ENCODE results near the gene PRKCI.
"Not testable (repeated sequence)": the region's sequence is repeated elsewhere in the genome, so short reads cannot be mapped to it uniquely, and the experiment has no call there.

Gene PRKCI

DNA sequence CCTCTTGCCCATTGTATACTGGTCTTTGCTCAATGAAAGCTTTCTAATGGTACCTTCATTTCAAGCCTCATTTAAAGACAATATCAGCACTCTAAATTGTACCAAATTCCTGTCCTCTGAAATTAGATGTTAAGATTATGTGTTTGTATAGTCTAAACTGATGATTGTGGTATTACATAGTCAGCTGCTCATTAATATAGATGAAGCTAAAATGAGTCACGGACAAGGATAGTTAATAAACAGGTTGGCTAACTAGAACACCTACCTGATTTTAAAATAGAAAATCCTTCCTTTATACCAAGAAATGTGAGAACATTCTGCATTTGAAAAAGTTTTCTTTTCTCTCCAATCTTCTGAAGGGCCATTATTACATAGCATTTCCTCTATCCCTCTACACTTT lies 2.9 kb downstream of the PRKCI start:
- no peak for DNase-seq

DNA sequence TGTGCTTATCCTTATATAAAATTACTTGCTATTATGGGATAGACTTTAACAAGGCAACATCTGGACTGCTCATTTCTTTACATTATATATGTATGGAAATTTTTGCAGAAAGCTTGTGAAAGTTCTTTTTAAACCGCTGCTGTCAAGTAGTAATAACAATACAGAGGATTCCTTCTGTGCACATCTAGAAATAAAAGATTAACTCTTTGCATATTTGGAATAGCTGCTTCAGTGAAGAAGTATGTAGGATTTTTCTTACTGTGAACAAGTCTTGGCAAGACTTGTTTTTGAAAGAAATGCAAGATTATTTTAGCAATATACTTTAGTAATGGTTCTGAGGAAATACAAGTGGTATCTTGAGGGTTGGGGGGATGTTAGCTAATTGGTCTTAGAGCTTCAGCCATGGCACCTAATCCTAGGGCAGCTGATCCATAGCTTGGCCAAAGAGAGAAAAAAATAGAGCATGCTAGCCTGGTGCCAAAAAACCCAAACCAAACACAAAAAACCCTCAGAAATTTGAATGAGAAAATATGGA lies 4.3 kb downstream of the PRKCI start:
- DNase-seq: no peak

- no peak for DNase-seq
Measured at GRCh38 chr3:170228093-170228766, 6.0 kb downstream of the PRKCI start.

GRCh38 chr3:170232266-170232665 lies 10.0 kb downstream of the PRKCI start:
- DNase-seq: no peak

GRCh38 chr3:170233530-170233929 lies 11.3 kb downstream of the PRKCI start:
- no peak for DNase-seq

GRCh38 chr3:170240142-170240541 lies 17.9 kb downstream of the PRKCI start:
- no peak for DNase-seq

- no peak for DNase-seq
Measured at GRCh38 chr3:170240671-170241070, 18.4 kb downstream of the PRKCI start.

- no peak for DNase-seq
Measured at GRCh38 chr3:170244576-170244975, 22.4 kb downstream of the PRKCI start.

DNA sequence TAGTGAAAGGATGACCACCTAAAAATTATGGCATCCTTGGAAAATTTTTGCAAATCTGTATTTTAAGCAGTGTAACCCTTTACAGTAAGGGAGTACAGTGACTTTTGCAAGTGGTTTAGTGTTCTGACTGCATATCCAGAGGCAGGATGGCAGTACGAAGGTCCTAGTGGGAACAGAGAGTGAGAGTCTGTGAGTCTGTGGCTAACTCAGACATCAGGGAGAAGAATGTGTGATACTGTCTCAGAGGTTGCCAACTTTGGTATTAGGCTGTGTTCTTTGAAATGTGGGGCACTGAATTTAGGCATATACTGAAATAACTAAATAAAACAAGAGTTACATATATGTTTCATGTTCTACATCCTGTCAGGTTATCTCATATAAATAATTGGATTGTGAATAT lies 25.7 kb downstream of the PRKCI start:
- DNase-seq: no peak

- no peak for DNase-seq
Measured at GRCh38 chr3:170256597-170256996, 34.4 kb downstream of the PRKCI start.

GRCh38 chr3:170257145-170257544 lies 34.9 kb downstream of the PRKCI start:
- no peak for DNase-seq

DNA sequence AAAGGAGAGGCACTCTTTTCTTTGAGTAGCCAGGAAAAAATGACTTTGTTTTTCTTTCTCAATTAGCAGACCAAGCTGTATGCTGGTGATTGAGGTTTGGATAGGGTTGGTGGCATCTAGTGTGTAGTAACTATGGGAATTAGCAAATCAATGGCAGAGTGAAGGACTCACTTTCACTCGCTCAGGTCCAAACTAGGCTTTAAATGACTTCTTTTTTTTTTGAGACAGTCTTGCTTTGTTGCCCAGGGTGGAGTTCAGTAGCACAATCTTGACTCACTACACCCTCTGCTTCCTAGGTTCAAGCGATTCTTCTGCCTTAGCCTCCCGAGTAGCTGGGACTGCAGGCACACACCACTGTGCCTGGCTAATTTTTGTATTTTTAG lies 35.9 kb downstream of the PRKCI start:
- DNase-seq: no peak

- DNase-seq: no peak
Measured at GRCh38 chr3:170259907-170260306, 37.7 kb downstream of the PRKCI start.

DNA sequence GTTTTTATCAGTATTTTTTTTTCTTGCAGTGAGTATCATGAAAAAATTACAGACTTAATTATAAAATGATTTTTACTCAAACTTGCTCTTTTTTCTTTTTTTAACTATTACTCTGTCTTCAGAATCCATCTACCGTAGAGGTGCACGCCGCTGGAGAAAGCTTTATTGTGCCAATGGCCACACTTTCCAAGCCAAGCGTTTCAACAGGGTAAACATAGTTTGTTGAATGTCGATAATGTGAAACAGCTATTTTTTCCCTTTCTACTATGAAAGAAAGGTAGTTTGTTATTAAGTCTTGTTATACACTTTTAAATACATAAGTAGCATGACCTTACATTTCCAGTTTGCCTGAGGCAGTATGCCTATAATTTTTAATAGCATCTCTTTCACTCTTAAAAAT lies 45.6 kb downstream of the PRKCI start:
- DNase-seq: no peak

DNA sequence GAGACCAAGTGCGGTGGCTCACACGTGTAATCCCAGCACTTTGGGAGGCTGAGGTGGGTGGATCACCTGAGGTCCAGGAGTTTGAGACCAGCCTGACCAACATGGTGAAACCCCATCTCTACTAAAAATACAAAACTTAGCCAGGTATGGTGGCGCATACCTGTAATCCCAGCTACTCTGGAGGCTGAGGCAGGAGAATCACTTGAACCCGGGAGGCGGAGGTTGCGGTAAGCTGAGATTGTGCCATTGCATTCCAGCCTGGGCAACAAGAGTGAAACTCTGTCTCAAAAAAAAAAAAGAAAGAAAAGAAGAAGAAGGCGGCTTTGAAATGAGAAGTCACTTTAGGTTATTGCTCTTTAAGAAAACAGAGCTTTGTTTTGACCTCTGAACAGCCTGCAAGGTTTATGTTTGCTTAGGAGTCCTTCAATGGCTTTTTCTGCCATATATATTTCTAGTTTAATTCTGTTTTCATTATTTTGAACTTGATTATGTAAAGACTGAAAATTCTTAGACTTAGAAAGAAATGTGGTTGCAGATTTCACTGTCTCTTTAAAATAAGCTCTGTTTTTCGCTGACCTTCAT lies 47.5 kb downstream of the PRKCI start:
- DNase-seq: not testable (repeated sequence)

GRCh38 chr3:170270282-170270881 lies 48.2 kb downstream of the PRKCI start:
- no peak for DNase-seq

GRCh38 chr3:170274641-170275040 lies 52.4 kb downstream of the PRKCI start:
- no peak for DNase-seq

- no peak for DNase-seq
Measured at GRCh38 chr3:170275832-170276231, 53.6 kb downstream of the PRKCI start.

DNA sequence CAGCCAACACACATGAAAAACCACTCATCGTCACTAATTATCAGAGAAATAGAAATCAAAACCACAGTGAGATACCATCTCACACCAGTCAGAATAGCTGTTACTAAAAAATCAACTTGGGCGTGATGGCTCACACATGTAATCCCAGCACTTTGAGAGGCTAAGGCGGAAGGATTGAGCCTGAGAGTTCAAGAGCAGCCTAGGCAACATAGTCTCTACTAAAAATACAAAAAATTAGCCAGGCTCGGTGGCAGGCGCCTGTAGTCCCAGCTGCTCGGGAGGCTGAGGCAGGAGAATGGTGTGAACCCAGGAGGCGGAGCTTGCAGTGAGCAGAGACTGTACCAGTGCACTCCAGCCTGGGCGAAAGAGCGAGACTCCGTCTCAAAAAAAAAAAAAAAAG lies 55.1 kb downstream of the PRKCI start:
- DNase-seq: not testable (repeated sequence)

DNA sequence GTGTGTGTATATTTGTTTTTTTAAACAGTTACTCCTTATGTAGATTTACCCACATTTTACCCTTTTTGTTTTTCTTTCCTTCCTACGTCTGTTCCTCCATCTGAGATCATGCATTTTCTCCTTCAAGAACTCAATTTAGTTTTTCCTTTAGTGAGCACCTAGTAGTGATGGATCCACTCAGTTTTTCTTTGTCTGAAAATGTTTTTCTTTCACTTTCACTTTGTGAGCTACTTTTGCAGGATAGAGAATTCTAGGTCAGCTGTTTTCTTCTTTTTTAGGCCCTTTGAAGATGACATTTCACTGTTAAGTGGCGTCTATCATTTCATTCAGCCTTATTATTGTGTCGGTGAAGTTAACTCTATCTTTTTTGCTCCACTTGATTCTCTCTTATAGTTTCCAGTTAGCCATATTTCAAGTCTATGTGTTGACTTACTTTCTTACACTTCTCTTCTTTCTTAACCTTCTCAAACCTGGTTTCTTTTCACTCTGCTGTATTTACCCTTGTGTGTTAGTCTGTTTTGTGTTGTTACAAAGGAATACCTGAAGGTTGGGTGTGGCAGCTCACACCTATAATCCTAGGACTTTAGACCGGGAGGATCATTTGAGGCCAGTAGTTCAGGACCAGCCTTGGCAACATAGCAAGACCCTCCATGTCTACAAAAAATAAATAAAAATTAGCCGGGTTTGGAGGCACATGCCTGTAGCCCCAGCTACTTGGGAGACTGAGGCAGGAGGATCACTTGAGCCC lies 55.8 kb downstream of the PRKCI start:
- no peak for DNase-seq

GRCh38 chr3:170278627-170279026 lies 56.4 kb downstream of the PRKCI start:
- peak; percentile 46 for DNase-seq

DNA sequence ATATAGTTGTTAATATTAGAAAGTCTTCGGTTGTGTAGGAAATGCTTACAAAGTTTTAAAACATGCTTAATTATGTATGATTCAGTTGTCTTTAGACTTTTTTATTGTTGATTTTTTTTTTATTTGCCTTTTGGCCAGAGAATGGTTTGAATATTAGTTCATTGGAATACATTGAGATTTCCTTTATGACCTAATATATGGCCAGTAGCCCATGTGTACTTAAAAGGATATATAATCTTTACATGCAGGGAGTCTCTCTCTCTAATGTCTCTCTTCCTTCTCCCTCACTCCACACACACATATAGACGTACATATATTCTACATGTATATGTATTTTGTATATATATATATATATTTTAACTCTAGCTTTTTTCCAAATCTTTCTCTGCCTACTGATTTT lies 68.0 kb downstream of the PRKCI start:
- no peak for DNase-seq

DNA sequence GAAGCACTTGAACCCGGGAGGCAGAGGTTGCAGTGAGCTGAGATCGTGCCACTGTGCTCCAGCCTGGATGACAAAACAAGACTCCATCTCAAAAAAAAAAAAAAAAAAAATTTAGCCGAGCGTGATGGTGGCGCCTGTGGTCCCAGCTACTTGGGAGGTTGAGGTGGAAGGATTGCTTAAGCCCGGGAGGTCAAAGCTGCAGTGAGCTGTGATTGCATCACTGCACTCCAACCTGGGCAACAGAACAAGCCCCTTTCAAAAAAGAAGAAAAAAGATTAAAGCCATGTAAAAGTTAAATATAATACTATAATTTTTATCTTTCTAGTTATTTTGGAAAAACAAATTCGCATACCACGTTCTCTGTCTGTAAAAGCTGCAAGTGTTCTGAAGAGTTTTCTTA lies 73.4 kb downstream of the PRKCI start:
- DNase-seq: no peak

GRCh38 chr3:170296703-170297102 lies 74.5 kb downstream of the PRKCI start:
- no peak for DNase-seq
